Subcutaneous abdominal adipose tissue (tissue), 5 donors: Measurements from ENCODE around the gene DUSP18.

Experiments used
- H3K27ac ChIP-seq: one replicate; pipeline ENCODE4 v1.7.0; 2013; ENCODE audit warnings: low read depth, mild to moderate bottlenecking, inconsistent platforms, low read length, moderate library complexity
- H3K27me3 ChIP-seq, 5 donors: one replicate each; pipeline ENCODE4 v1.7.0; 2013; ENCODE audit warnings: low read length in 5 of 5, inconsistent platforms in 1 of 5; ENCODE audit not compliant: control insufficient read depth in 5 of 5, insufficient read depth in 4 of 5
- H3K36me3 ChIP-seq, 5 donors: one replicate each; pipeline ENCODE4 v1.7.0; 2013; ENCODE audit warnings: low read length in 5 of 5; ENCODE audit not compliant: control insufficient read depth in 5 of 5, insufficient read depth in 5 of 5
- H3K4me1 ChIP-seq, 5 donors: one replicate each; pipeline ENCODE4 v1.7.0; 2013; ENCODE audit warnings: low read length in 5 of 5, mild to moderate bottlenecking in 3 of 5, moderate library complexity in 1 of 5; ENCODE audit not compliant: control insufficient read depth in 5 of 5, insufficient read depth in 5 of 5
- H3K4me3 ChIP-seq, 5 donors: one replicate each; pipeline ENCODE4 v1.7.0; 2013; ENCODE audit warnings: low read length in 5 of 5, low read depth in 1 of 5
- H3K9ac ChIP-seq, 5 donors: one replicate each; pipeline ENCODE4 v1.7.0; 2013; ENCODE audit warnings: low read length in 5 of 5, mild to moderate bottlenecking in 4 of 5, moderate library complexity in 3 of 5
- H3K9me3 ChIP-seq, 5 donors: one replicate each; pipeline ENCODE4 v1.7.0; 2013; ENCODE audit warnings: low read length in 5 of 5; ENCODE audit not compliant: control insufficient read depth in 5 of 5
- donor health status: healthy.
- donor health status: healthy.
- donor health status: healthy.
- donor health status: healthy.
- donor health status: healthy.

Gene DUSP18

DNA sequence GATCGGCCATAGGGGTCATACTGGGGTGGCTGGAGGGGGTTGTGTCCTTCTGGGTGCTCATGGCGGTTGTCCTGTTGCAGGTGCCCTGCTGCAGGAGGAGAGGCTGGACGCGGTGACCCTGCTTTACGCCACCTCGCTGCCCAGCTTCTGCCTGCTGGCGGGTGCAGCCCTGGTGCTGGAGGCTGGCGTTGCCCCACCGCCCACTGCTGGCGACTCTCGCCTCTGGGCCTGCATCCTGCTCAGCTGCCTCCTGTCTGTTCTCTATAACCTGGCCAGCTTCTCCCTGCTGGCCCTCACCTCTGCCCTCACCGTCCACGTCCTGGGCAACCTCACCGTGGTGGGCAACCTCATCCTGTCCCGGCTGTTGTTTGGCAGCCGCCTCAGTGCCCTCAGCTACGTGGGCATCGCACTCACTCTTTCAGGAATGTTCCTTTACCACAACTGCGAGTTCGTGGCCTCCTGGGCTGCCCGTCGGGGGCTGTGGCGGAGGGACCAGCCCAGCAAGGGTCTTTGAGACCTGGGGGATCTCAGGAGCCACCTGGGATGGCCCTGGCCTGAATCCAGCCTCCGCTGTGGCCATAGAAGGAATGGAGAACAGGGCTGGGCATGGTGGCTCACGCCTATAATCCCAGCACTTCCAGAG is 21.0 kb downstream of the DUSP18 start:
- Histone ChIP-seq H3K4me1 (peaks cover 0 to 5% (median 0%) of the 10 kb centered on the region in 5 donors), H3K9ac (no peak overlapping the region), H3K27ac (no peak overlapping the region), H3K9me3 (no peaks in the 10 kb centered on the region), H3K36me3 (peaks cover 0 to 3% (median 2%) of the 10 kb centered on the region in 5 donors), H3K4me3 (no peak overlapping the region), H3K27me3 (no peaks in the 10 kb centered on the region)

DNA sequence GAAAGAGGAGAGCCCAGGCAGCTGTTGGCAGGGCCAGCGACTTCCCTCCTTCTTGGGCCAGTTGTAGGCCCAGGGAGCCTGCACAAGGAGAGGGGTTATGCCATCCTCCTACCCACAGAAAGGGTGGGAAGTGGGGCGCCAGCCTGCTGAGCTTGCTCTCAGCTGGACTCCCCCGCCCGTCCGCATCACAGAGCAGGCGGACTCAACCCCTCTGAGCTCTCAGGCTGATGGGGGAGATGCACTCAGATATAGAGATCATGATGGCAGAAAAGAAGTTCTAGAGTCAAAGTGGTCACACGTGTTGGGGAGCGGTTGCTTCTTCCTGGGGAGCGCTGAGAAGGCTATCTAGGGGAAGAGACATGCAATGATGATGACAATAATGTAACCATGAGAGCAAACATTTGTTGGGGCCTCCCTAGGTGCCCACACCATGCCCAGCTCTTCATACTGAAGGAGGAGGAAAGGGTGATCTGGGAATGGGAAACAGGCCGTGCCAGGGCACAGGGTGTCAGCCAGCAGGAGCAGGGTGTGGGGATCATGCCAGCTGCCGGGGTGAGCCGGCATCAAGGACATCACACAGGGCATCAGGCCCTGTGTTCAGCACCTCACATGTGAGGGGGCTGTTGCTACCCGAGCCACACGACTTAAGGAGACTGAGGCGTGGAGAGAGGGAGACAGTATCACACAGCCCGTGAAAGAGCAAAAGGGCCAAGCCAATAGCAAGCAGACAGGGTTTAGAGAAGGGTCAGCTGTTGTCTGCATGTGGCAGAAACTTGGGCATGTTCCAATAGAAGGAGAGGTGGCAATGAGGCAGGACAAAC is 24.4 kb downstream of the DUSP18 start:
- Histone ChIP-seq H3K36me3 (peaks cover 0 to 3% (median 2%) of the 10 kb centered on the region in 5 donors), H3K27ac (no peak overlapping the region), H3K27me3 (no peaks in the 10 kb centered on the region), H3K9me3 (no peaks in the 10 kb centered on the region), H3K4me1 (no peaks in the 10 kb centered on the region), H3K4me3 (no peak overlapping the region), H3K9ac (no peak overlapping the region)

DNA sequence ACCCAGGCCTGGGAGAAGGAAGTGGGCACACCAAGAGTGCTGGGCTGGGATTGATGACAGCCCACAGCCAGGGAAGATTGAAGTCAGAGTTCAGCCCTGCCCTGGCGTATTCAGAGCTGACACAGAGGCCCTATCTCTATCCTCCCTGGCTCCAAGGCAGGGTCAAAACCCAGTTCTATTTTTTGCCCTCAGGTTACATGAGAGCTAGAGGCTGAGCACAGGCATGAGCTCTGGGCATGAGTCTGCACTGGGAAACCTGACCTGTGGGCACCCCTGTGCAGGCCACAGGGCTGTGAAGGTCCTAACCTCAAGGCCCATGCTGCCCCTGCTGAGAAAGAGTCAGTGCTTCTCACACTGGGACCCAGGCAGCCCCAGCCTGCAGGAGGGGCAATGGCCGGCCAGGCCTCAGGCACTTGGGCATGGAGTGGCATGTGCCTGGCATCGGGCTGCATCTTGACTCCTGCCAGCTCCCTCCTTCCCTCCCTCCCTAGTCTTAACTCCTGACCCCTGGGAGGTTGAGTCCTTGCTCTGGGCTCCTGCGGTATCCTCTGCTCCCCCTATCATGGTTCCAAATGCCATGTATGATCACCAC is 26.7 kb downstream of the DUSP18 start:
- H3K36me3 ChIP-seq = no peaks in the 10 kb centered on the region
- H3K27ac ChIP-seq = no peak overlapping the region
- no peak overlapping the region for H3K9ac ChIP-seq
- no peak overlapping the region for H3K4me3 ChIP-seq
- no peaks in the 10 kb centered on the region for H3K27me3 ChIP-seq
- H3K4me1 ChIP-seq = peaks cover 2 to 19% (median 16%) of the 10 kb centered on the region in 5 donors
- H3K9me3 ChIP-seq = no peaks in the 10 kb centered on the region

DNA sequence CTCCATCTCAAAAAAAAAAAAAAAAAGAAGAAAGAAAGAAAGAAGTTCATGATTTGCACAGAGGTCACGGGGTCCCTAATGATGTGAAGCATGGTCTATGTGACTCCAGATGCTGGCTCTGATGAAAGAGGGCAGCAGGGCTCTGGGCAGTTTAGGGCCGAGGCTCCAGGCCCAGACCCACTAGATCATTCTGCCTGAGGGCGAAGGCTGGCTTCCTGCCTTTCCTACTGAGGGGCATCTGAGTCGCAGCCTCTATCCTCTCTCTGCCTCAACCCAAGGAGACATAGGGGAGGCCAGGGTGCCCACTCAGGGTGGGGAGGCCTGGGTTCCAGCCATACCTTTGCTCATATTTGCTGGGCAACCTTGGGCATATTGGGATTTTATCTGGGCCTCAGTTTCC is 27.3 kb downstream of the DUSP18 start:
- no peak overlapping the region for H3K4me3 ChIP-seq
- H3K27me3 ChIP-seq = no peaks in the 10 kb centered on the region
- no peaks in the 10 kb centered on the region for H3K9me3 ChIP-seq
- H3K4me1 ChIP-seq = peaks cover 3 to 22% (median 19%) of the 10 kb centered on the region in 5 donors
- no peak overlapping the region for H3K9ac ChIP-seq
- no peak overlapping the region for H3K27ac ChIP-seq
- no peaks in the 10 kb centered on the region for H3K36me3 ChIP-seq

DNA sequence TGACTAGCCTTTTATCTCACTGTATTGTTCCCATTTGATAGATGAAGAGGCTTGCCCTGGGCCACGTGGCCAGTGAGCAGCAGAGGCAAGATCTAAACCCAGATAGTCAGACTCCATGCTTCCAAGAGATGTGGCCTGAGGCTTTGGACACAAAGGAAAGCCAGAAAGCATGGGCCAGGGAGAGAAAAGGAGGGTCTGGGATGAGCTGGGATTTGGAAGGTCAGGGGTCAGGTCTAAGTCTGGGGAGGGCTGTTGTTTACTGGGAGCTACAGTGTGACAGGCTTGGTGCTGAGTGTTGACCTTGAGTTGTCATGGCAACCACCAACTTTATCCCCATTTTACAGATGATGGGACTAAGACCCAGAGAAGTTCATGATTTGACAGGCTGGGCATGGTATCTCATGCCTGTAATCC is 30.0 kb downstream of the DUSP18 start:
- H3K4me3 ChIP-seq = no peak overlapping the region

DNA sequence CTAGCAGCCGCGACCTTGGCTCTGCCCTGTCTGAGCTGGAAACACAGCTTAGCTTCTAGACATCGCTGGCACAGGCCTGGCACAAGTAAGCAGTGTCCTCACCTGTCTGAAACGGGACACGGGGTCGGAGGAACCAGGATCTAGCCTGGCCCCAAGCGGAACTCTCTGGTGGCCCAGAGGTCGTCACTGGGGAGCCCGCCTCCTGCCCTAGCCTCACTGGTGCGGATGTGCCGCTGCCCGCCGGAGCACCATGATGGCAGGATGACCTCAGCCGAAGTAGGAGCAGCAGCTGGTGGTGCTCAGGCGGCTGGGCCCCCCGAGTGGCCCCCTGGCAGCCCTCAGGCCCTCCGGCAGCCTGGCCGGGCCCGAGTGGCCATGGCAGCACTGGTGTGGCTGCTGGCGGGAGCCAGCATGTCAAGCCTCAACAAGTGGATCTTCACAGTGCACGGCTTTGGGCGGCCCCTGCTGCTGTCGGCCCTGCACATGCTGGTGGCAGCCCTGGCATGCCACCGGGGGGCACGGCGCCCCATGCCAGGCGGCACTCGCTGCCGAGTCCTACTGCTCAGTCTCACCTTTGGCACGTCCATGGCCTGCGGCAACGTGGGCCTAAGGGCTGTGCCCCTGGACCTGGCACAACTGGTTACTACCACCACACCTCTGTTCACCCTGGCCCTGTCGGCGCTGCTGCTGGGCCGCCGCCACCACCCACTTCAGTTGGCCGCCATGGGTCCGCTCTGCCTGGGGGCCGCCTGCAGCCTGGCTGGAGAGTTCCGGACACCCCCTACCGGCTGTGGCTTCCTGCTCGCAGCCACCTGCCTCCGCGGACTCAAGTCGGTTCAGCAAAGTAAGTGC is 31.2 kb downstream of the DUSP18 start:
- Histone ChIP-seq H3K9ac (peak overlapping the region; percentile 63 to 89 (median 83)), H3K36me3 (no peaks in the 10 kb centered on the region), H3K4me3 (peak overlapping the region; percentile 66 to 81 (median 77)), H3K4me1 (peaks cover 3 to 32% (median 25%) of the 10 kb centered on the region in 5 donors), H3K27ac (peak overlapping the region; percentile 75), H3K9me3 (no peaks in the 10 kb centered on the region), H3K27me3 (no peaks in the 10 kb centered on the region)

More for the DNA sequence above, 30.0 kb downstream of the DUSP18 start:
- Histone ChIP-seq H3K9ac (peak overlapping the region in 1 of 5 donors; percentile 28), H3K27me3 (no peaks in the 10 kb centered on the region), H3K4me1 (peaks cover 3 to 32% (median 25%) of the 10 kb centered on the region in 5 donors), H3K36me3 (no peaks in the 10 kb centered on the region), H3K9me3 (no peaks in the 10 kb centered on the region), H3K27ac (no peak overlapping the region)

DNA sequence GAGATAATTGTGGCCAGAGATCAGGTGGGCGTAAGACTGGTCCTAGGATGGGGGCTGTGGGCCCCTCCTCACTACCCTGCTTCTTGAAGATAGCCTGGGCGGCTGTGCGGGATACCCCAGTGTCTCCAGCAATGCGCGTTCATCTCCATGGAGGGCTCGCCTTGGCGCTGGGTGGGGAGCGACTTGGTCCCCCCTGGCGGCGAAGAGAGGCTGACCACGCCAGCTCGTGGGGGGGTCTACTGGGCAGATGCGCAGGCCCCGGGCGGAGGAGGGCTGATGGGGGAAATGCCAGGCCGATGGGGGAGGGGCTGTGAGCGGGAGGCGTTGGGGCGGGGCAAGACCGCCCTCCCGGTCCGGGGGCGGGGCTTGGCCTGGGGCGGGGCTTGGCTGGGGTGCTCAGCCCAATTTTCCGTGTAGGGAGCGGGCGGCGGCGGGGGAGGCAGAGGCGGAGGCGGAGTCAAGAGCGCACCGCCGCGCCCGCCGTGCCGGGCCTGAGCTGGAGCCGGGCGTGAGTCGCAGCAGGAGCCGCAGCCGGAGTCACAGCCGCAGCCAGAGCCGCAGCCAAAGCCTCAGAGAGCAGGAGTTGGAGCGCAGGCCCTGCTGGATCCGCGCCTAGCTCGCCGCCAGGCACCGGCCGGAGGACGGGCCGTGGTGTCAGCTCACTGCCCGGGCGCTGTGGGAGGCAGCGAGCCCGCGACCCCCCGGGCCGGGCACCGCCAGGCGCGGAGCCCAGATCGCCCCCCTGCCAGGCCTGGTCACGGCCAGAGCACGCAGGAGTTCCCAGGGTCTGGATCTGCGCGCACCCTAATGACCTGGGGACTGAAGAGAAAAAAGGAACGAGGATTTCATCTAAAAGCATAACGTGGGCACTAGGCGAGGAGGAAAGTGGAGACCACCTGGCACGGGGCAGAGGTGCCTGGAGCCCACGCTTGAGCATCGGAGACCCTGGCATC is 32.1 kb downstream of the DUSP18 start, which contains the start of gene SLC35E4:
SLC35E4 (plus strand) TSS at position 509 of the 953 bp plus-strand sequence. CDS start 670 bp downstream, outside the sequence.
- Histone ChIP-seq H3K27ac (peak within 1 kb of the TSS; percentile 96), H3K27me3 (no peaks in the 10 kb centered on the region), H3K9ac (peak within 1 kb of the TSS; percentile 63 to 89 (median 83)), H3K36me3 (no peaks in the 10 kb centered on the region), H3K4me3 (peak within 1 kb of the TSS; percentile 66 to 81 (median 77)), H3K9me3 (no peaks in the 10 kb centered on the region), H3K4me1 (peaks cover 3 to 32% (median 25%) of the 10 kb centered on the region in 5 donors)

DNA sequence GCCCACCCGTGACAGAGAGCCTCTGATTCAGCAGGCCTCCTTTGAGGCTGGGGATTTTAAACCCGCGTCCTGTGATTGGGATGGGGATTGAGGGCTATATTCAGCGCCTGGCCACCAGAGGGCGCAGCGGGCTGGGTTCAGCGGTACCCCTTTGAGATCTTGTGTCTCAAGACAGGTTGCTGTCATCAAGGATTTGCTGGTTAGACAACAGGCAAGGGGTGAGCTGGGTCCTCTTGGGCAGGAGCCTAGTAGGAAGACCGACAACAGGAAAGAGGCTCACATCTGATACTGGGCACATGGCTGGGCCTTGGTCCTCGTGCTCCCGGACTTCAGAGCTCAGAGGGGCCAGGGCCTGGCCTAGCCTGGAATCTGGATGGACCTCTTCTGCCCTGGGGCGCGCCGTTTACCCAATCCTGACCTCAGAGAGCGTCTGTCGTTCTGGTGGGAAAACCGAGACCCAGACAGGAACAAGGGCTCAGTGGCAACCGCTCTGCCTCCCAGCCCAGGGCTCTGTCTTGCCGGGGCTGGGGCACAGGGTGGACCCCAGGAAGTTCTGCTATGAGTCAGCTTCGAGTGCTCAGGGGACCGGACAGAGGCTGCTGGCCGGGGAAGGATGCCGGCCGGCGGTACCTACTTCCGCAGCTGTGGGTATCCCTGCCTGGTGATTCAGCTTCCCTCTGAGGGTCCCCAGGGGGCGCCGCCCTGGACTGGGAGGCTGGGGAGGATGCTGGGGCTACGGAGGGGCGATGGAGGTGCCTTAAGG is 33.0 kb downstream of the DUSP18 start:
- peak overlapping the region; percentile 0 to 68 (median 3) for H3K9ac ChIP-seq
- H3K4me3 ChIP-seq = peak overlapping the region; percentile 39 to 81 (median 48)

More for the DNA sequence above, 33.0 kb downstream of the DUSP18 start:
- Histone ChIP-seq H3K27ac (peak overlapping the region; percentile 96), H3K9me3 (no peaks in the 10 kb centered on the region), H3K4me1 (peaks cover 3 to 32% (median 25%) of the 10 kb centered on the region in 5 donors), H3K36me3 (no peaks in the 10 kb centered on the region), H3K27me3 (no peaks in the 10 kb centered on the region)
